SHP77 (cell line): ENCODE results near the gene ANKRD13B.

Experiments used
- DNase-seq, 2 experiments: peaks; one replicate each; lab custom pipeline; 2025; lab: John Stamatoyannopoulos, UW

Gene ANKRD13B

GRCh38 chr17:29594519-29595090 is 1.7 kb downstream of the ANKRD13B start:
- DNase-seq = no peak

GRCh38 chr17:29595107-29595942 is 2.4 kb downstream of the ANKRD13B start:
- DNase-seq = no peak

GRCh38 chr17:29595943-29596774 is 3.2 kb downstream of the ANKRD13B start:
- DNase-seq = no peak

- DNase-seq = no peak
Observed at GRCh38 chr17:29596811-29597210, 3.9 kb downstream of the ANKRD13B start.

DNA sequence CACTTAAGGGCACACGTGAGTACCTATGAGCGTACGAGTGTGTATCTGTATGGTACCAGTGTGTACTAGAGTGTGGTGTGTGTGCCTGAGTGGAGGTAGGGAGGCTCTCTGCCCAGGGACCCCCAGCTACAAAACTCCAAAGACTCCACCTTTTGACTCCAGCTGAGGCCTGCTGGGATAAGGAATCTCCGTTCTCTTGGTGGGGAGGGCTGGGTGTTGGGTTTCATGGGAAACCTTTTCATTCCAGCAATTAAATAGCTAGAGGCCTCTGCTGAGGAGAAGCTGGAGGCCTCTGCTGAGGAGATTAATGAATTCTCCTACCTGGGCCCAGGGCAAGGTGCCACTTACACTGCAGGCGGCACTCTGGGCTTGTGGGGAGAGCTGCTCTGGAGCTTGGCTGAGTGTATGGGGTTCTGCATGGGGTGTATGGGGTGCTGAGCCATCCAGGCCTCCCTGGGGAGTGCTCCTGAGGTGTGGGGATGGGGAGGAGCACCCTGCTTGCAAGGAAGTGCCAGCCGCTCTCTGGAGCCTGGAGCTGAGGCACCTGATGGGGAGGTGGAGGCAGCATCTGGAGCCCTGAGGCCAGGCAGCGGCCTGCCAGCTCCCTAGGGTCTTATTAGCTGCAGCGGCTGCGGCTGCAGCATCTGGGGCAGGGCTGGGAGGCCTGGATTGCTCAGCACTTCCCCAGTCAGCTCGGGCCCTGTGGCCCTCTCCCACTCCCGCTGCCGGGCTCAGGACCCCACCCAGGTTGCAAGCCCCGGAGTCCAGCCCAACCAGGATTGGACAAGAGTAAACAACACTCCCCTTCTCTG is 4.6 kb downstream of the ANKRD13B start:
- no peak for DNase-seq

DNA sequence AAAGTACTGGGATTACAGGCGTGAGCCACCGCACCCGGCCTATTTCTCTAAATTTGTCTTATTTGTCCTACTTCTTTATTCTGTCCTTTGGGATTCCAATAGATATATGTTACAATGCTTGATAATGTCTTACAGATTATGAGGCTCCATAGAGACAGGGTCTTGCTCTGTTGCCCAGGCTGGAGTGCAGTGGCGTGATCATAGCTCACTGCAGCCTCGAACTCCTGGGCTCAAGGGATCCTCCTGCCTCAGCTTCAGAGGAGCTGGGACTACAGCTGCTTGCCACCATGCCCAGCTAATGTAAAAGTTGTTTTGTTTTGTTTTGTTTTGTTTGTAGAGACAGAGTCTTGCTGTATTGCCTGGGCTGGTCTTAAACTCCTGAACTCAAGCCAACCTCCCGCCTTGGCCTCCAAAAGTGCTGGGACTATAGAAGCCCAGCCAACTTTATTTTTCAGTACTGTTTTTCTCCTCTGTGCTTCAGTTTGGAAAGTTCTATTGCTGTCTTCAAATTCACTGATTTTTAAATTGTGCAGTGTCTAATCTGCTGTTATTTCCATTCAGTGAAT is 10.3 kb downstream of the ANKRD13B start:
- no peak for DNase-seq

- DNase-seq = no peak
Observed at GRCh38 chr17:29607557-29608195, 14.7 kb downstream of the ANKRD13B start.

DNA sequence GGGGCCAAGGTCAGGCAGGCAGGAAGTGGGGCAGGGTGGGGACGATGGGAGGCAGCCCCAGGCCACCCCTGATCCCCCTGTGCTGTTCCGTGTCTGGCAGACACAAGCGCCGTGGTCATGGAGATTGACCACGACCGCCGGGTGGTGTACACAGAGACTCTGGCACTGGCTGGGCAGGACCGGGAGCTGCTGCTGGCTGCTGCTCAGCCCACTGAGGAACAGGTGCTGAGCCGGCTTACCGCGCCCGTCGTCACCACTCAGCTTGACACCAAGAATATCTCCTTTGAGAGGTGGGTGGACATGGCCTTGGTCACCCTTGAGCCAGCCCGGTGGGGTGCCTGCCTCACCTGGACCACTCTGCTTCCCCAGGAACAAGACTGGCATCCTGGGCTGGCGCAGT is 16.1 kb downstream of the ANKRD13B start:
- no peak for DNase-seq

DNA sequence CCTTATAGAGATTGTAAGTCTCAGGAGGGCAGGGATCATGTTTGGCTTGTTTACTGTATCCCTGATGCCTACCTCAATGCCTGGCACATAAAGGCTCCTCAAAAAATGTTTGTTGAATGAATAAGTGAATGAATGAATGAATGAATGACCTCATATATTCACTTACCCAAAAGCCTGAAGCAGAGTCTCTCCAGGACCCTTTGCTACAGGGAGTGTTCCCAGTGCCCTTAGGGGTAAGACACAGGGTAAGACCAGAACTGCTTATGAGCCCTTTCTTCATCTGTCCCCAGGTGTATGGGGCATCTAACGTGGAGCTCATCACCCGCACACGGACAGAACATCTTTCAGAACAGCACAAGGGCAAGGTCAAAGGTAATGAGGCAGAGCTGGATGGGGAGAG is 17.5 kb downstream of the ANKRD13B start:
- DNase-seq = no peak

DNA sequence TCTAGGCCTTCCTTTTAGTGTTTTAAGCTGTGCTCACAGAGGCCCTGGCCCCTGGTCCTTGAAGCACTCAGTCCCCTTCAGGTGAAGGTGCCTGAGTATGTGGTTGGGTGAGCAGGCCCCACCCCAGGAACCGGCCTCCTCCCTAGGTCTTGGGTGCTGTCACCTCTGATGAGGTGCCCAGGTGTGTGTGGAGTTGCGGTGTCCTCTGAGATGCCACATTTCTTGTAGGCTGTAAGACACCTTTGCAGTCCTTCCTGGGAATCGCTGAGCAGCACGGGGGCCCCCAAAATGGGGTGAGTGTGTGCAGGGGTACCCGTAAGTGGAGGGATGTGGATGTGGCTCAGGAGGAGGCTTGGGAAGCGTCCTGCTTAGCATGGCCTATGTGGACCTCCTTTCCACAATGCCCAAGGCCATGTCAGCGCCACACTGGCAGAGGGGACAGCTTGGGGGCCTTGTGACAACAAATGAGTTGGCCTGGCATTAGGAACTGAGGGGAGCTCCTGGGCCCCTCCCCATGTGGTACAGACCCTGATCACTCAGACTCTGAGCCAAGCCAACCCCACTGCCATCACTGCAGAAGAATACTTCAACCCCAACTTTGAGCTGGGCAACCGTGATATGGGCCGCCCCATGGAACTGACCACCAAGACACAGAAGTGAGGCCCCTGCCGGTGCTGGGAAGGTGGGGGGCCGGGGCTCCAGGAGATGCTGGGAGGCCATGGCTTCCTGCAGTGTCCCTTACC is 18.6 kb downstream of the ANKRD13B start:
- DNase-seq = no peak

- DNase-seq = no peak
Observed at GRCh38 chr17:29612094-29612403, 19.1 kb downstream of the ANKRD13B start.

DNA sequence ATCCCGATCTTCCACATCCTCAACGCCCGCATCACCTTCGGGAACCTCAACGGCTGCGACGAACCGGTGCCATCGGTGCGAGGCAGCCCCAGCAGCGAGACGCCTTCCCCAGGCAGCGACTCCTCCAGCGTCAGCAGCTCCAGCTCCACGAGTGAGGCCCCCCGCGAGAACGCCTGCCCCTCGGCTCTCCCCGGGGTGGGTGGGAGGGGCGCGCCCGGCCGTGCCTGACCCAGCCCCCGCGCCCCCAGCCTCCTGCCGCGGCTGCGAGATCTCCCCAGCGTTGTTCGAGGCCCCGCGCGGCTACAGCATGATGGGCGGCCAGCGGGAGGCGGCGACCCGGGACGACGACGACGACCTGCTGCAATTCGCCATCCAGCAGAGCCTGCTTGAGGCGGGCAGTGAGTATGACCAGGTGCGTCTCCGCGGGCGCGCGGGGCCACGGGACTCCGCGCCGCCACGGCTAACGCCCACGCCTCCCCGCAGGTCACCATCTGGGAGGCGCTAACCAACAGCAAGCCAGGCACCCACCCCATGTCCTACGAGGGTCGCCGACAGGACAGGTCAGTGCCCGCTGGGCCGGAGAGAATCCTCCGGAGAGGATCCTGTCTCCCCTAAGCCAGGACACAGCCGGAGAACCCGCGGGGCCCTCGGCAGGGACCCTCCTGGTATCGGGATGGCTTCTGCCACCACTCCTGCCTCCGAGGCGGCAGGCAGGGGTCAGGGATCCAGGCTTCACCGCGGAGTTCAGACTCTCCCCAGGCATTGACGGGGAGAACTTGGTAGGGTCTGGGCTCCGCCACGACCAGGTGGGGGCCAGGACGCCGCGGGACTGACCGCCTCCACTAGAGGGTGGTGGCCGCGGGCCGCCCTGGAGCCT is 19.7 kb downstream of the ANKRD13B start:
- no peak for DNase-seq

GRCh38 chr17:29613352-29613837 is 20.5 kb downstream of the ANKRD13B start:
- DNase-seq = no peak

- no peak for DNase-seq
Observed at GRCh38 chr17:29613856-29614255, 20.9 kb downstream of the ANKRD13B start.

DNA sequence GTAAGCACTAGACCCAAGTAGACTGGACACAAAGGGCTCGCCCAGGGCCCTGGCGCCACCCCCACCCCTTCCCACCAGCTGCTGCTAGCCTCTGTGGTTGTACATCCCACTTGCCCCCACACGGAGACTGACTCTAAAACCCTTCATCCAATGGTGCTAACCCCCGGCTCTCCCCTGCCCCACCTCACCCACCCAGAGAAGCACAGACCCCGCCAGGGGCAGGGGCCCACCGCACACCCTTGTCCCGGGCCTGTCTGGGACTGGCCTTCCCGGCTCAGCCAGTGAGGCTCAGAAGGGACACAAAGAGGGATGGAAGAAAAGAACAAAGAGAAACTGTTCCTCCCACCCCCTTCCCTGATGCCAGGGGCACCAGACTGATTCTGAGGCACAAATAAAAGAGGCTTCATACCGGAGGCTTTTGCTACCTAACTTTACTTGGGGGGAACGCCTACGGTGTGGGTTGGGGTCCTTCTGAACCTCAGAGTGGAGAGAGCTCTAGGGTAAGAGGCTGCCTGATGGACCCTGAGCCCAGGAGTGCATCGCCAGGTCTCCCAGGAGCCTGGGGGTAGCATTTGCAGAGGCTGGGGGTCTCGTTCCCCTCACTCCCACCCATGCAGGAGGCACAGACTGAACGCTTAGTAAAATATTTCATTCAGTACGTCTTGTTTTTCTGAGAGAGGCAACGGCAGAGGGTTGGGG is 21.6 kb downstream of the ANKRD13B start:
- no peak for DNase-seq

DNA sequence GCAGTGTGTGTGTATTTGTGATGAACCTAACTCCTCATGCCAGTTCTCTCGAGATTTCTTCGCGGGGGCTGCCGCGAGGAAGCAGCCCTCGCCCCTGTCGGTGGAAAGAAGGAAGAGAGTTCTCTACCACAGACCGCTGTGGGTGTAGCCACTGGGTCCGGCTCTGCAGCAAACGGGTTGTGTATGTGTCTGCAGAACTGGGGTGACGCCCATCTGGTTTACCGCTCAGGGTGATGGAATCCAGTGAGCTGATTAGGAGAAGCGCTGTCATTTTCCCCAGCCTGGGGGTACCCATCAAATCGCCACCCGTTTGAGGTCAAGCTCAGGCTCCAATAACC is 22.1 kb downstream of the ANKRD13B start:
- no peak for DNase-seq

GRCh38 chr17:29615492-29616299 is 22.8 kb downstream of the ANKRD13B start:
- DNase-seq = no peak
